Measurements from ENCODE around the gene CEP68.
"Not testable (repeated sequence)": the region's sequence is repeated elsewhere in the genome, so short reads cannot be mapped to it uniquely, and the experiment has no call there.

The CEP68 gene, protein sequence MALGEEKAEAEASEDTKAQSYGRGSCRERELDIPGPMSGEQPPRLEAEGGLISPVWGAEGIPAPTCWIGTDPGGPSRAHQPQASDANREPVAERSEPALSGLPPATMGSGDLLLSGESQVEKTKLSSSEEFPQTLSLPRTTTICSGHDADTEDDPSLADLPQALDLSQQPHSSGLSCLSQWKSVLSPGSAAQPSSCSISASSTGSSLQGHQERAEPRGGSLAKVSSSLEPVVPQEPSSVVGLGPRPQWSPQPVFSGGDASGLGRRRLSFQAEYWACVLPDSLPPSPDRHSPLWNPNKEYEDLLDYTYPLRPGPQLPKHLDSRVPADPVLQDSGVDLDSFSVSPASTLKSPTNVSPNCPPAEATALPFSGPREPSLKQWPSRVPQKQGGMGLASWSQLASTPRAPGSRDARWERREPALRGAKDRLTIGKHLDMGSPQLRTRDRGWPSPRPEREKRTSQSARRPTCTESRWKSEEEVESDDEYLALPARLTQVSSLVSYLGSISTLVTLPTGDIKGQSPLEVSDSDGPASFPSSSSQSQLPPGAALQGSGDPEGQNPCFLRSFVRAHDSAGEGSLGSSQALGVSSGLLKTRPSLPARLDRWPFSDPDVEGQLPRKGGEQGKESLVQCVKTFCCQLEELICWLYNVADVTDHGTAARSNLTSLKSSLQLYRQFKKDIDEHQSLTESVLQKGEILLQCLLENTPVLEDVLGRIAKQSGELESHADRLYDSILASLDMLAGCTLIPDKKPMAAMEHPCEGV

DNA sequence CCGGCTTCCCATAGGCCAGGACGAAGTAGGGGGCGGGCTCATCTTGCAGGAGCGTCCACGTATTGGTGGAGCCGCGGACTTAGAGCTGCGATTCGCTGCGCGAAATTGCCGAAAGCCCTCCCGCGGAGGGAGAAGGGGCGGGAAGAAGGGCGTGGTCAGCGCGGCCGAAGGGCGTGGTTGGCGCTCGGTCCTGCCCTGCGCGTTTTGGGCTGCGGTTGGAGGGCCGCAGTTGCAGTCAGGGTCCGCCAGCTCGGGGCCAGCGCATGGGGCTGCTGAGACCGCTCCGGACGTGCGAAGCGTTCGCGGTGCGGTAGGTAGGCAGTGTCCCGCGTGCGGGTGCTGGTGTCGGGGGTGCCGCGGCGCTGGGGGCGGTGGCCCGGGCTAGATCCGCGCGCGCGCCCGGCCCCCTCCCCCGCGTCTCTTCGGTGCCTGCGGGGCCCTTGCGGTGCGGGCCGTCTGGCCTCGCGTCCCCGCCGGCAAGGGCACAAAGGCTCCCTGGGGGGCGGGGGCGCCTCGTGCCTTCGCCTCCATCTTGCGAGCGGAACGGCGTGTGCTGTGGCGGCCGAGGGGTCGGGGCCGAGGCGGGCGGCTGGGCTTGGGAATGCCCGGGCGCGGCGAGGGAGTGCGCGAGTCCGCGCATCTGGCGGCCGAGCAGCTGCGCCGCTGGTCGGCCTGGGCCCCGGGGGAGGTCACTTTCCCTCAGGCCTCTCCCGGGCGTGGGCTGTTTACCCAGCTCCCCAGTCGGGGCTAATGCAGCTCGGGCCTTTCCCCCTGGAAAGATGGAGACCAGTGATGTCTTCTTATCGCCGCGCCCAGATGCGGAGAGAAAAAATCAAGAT lies at the start of gene CEP68:
TSS of gene CEP68 (plus strand) at position 202 of the 839 bp plus-strand sequence. CDS start 13,029 bp downstream, outside the sequence.
- peak; percentile 98 to 99 (median 98) for DNase-seq

DNA sequence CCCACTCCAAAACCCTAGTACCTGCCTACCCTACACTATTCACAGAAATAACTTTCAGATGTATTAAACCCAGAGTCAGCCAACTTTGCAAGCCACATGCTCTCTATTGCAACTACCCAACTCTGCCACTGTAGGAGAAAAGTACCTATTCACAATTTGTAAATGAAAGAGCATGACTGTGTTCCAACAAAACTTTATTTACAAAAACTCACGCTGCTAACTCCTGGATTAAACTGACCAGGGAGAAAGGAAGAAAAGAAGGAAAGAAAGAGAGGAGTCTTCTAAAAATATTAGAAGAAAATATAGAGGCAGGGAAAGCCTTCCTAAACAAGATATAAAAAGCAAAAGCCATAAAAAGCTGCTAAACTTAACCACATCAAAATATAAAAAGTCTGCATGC lies 42.4 kb upstream of the CEP68 start:
- no peak for DNase-seq

DNA sequence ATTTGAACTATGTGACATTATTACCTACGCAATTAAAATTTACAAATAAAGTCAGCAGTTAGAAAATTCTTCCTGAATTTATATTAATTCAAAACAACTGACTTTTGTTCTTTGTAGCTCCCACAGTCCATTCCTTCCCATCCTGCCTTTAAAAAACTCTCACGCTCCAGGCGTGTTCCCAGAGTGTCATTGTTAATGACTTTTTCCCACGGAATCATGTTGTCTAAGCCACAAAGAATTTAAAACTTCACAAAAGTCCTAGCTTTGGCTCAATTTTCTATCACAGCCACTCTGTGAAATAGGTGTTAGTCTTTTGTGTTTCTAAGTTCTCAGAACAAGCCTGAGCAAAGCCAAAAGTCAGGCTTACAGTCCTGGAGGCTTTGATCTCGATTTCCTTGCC lies 40.5 kb upstream of the CEP68 start:
- DNase-seq: no peak

DNA sequence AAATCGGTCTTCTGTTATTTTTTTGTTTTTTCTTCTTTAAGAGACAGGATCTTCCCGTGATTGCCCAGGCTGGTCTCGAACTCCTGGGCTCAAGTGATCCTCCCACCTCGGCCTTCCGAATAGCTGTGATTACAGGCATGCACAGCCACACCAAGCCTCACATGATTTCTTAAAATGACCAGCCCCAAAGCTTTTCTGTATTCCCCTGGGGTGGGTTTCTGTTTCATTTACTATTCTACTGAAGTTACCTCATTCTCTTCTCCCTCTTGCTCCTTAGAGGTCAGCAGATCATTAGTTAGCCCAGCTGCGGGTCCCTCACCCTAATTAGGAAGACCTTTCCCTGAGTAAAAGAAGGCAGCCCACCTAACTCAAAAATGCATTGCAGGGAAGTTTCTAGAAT lies 39.4 kb upstream of the CEP68 start:
- peak; percentile 49 to 87 (median 64) for DNase-seq

DNA sequence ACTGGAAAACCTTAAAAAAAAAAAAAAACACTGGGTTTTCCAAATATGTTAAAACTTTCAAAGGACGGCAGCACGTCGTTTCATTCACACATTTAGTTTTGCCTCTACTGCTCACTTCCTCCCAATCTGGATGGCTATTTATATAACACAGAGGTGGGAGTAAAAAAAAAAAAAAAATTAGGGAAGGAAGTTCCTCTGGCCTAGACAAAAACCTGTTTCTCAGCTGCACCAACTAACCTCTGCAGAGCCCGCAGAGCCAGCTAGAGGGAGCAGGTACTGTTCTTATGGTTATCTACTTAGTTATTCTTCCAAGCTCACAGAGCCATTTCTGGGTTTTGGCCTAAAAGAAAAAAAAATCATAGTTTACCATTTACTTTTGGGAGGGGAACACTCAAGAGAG lies 38.9 kb upstream of the CEP68 start:
- DNase-seq: peak; percentile 70 to 88 (median 76)

DNA sequence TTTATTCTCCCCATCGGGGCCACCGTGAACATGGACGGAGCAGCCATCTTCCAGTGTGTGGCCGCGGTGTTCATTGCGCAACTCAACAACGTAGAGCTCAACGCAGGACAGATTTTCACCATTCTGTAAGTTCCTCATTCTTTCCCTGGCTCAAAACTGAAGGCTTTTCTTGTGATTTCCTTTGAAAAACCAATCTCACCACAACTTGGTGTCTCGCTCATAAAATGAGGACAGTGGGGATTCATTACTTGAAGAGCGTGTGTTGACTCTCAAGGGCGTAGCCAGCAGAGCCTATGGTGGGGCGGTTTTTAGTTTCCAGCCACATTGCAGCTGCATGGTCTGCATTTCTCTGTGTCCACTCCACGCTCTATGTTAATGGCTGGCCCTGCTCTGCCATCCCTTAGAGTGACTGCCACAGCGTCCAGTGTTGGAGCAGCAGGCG lies 38.1 kb upstream of the CEP68 start:
- peak; percentile 85 to 90 (median 88) for DNase-seq

DNA sequence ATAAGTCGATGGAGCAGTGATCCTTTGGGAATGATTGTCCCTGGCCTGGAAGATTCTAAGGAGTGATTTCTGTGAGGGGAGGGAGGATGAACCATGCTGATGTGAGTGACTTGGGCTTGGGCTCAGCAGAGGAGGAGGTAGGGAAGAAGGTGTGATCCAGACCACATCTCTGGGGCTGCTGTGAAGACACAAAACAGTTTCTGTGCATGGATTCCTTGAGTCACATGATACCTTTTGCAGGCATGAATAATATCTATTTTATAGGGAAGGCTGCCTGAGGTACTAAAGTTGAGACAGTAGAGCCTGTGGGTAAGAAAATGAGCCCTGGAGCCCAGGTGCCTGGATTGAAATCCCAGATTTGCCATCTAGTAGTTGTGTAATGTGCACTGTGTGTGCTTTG lies 37.2 kb upstream of the CEP68 start:
- no peak for DNase-seq

DNA sequence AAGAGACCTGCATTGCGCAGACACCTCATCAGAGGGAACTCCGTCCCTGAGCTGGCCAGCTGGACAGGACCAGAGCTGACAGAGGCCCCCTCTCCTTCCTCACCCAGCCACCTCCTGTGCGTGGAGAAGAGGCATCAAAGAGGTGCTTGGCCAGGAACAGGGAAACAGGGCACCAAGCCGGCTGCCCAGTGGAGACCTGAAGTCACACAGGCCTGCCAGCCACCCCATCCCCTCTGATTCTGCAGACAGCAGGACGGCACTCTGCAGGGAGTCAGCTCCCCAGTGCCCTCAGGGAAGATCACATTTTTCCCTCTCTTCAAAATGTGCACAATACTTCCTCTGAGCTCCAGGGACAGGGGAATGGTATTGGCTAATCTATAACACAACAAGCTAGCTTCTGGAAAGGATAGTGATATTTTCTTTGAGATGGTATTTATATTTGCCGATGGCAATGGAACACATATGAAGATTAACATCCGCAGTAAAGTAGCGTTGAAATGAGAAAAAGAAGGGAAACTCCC lies 36.5 kb upstream of the CEP68 start:
- no peak for DNase-seq

DNA sequence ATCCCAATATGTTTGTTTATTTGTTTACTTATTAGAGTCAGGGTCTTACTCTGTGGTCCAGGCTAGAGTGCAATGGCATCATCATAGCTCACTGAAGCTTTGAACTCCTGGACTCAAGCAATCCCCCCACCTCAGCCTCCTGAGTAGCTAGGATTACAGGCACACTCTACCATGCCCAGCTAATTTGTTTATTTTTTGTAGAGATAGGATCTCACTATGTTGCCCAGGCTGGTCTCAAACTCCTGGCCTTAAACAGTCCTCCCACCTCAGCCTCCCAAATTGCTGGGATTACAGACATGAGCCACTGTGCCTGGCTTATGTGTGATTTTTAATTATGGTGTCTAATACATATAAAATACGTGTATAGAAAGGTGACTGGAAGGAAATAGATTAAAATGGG lies 36.0 kb upstream of the CEP68 start:
- not testable (repeated sequence) for DNase-seq

DNA sequence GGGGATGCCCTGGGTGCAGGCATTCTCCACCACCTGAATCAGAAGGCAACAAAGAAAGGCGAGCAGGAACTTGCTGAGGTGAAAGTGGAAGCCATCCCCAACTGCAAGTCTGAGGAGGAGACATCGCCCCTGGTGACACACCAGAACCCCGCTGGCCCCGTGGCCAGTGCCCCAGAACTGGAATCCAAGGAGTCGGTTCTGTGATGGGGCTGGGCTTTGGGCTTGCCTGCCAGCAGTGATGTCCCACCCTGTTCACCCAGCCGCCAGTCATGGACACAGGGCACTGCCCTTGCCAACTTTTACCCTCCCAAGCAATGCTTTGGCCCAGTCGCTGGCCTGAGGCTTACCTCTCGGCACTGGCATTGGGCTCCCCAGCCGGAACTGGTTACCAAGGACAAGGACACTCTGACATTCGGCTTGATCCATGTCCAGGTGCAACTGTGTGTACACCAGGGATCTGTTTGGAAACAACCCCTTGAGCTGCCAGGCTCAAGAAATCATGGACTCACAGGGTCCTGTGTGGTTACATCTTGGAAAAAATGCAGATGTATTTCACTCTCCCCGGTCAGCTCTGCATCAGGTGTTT lies 35.2 kb upstream of the CEP68 start:
- DNase-seq: no peak

DNA sequence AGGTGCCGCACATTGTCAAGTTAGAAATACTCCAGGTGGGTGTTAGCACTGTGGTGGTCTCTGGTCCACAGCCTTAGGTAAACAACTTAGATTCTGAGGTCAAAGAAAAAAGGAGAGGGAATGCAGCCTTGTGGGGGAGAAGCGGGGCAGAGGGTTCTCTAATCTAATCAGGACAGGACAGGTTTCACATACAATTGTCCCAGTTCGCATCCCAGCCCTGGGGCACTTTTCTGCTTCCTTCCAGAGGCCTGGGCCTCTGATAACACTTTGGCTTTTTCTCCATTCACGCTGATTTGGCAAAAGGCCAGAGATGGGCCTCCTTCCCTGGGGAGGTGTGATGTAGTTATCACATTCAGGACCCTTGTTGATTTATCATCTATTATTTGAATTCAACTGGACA lies 34.5 kb upstream of the CEP68 start:
- no peak for DNase-seq

DNA sequence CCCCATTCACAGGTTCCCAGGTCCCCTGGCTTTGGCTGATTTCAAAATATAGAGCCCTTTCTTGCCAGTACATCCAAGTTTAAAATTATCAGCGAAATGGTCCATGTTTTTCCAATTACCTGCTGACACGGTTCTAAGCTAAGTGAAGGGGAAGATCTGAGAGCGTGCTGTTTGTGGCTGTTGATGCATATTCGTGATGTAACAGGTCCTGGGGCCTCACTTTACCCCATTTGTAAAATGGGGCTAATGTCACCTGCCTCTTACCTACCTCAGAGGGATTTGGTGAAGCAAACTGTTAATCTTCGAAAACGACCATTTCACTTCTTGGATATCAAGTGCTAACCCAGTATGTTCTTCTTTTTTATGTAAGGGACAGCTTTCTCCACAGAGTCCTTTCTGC lies 34.0 kb upstream of the CEP68 start:
- no peak for DNase-seq

DNA sequence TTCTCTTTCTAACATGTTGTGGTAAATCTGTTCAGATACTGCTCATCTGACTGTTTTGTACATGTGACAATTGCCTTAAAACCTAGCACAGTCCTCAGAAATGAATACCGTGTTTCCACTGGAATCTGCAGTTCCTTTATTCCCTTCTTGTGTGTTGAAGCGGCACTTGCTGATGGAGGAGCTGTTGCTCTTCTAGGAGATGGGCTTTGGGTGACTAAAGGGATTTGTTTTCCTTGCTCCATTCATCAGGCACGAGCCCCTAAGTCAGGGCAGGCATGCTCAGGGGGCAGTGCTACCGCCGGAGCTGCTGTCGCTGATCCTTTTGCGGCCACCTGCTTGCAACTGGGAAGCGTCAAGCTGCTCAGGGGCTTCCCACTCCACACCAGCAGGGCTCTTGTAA lies 32.5 kb upstream of the CEP68 start:
- no peak for DNase-seq

DNA sequence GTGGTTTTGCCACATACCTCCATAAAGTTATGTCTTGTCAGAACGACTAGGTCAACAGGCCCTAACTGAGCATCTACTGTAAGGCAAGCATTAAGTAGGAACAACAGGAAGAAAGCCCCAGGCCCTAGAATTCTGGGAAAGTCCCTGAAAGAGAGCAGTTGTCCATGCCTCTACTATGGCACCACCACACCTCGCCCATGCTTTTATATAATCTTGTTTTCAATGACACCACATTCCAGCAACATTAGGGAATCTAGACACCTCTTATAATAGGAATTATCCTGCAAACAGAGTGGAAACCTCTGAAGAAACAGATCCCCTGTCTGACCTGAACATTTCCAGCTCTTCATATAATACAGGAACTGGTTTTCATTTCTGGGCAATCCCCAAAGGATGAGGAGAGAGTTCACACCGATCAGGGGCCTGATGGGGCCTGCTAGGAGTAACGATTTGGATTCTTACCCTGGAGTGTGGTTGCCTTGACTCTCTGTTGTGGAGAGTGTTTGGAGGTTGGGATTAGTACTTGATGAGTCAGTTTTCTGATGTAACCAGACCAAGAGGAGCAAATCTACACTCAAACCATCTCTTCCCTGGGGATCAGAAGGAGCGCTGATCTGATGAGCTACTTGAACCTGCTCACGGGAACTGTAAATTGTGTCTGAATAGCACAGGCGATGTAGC lies 31.9 kb upstream of the CEP68 start:
- DNase-seq: peak in 2 of 3 donors; percentile 11 to 23

DNA sequence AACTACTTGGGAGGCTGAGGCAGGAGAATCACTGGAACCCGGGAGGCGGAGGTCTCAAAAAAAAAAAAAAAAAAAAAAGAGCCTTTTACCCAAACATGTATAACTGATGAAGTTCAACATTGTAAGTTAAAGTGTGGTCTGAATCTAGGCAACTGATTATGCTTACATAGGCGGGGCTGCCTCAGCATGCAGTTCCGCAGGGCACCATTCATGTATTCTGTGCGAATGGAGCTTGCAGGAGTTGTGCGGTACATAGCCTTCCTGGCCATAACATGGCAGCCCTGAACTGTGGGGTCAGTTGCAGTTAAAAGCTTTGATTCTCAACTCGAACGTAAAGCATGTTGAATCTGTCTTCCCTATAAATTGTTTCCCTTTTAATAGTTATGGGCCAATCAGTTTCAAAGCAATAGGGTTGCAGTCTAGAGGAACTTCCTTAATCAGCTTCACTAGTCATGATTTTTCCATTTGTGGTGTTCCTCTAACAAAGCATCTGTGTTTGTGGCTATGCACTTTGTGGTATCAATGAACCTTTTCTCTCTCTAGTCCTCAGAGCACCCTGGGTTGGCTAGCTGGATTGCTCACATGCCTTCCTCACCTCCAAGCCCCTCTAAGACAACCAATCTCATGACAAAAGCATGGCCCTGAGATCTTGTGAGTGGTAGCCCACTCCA lies 30.6 kb upstream of the CEP68 start:
- peak; percentile 55 to 84 (median 75) for DNase-seq

DNA sequence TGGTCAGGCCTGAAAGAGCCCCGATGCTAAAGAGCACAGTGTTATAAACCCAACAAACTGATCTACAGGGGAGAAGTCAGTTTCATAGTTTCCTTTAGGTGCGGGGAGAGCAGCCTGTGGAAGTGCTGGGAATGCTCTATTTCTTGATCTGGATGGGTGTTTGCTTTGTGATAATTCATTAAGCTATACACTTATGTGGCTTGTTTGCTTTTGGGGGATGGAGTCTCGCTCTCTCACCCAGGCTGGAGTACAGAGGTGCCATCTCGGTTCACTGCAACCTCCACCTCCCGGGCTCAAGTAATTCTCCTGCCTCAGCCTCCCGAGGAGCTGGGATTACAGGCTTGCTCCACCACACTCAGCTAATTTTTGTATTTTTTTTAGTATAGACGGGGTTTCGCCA lies 30.1 kb upstream of the CEP68 start:
- DNase-seq: no peak

DNA sequence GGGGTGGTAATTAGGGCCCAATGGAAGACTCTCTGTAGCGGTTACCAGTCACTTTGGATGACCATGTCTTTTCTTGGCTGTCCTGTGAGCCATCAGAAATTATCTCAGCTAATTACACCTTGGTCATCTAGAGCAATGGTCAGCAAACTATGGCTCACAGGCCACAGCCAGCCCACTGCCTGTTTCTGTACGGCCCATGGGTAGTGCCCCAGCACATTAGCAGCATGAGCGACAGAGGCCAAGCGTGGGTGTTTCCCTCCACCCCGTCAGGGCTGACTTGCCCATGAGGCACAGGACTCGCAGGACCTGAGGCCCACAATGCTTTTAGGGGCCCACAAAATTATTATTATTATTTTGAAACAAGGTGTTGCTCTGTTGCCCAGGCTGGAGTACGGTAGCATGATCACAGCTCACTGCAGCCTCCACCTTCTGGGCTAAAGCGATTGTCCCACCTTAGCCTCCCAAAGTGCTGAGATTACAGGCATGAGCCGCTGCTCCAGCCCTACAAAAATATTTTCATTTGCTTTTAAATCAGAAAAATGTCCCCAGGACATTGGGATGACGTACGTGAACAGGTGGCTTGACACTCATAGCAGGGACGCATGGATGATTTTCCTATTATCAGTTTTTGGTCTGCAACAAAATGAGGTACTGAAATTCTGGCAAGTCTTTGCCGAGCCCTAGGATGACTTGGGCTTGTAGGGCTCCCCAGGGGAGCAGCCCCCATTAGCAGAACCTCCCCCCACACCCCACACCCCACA lies 29.3 kb upstream of the CEP68 start:
- DNase-seq: peak in 1 of 3 donors; percentile 12

DNA sequence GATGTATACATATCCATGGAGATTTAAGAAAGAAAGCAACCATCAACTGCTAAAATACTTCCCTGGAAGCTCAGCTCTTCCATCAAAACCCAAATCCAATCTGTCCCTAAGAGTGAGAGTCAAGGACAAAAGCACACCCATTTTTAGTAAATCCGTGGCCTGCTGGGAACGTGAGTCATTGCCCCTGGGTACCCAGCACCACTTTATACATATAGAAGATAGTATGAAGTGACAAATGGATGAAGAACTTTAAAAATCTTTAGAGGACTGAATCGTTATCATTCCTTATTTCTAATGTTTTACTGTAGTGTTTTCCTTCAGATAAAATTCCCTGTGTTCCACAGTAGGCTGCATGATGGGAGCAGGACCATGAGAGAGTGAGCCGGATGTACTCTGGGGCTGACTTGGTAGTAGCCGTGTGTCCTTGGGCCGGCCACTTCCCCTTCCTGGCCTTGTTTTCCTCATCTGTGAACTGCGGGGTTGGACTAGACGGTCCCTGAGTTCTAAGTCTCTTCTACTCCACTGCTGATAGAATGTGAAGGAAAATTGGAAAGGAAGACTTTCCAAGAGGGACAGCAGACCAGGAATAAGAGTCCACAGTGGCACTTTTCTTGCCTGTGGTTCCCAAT lies 28.5 kb upstream of the CEP68 start:
- DNase-seq: peak; percentile 40 to 49 (median 49)

DNA sequence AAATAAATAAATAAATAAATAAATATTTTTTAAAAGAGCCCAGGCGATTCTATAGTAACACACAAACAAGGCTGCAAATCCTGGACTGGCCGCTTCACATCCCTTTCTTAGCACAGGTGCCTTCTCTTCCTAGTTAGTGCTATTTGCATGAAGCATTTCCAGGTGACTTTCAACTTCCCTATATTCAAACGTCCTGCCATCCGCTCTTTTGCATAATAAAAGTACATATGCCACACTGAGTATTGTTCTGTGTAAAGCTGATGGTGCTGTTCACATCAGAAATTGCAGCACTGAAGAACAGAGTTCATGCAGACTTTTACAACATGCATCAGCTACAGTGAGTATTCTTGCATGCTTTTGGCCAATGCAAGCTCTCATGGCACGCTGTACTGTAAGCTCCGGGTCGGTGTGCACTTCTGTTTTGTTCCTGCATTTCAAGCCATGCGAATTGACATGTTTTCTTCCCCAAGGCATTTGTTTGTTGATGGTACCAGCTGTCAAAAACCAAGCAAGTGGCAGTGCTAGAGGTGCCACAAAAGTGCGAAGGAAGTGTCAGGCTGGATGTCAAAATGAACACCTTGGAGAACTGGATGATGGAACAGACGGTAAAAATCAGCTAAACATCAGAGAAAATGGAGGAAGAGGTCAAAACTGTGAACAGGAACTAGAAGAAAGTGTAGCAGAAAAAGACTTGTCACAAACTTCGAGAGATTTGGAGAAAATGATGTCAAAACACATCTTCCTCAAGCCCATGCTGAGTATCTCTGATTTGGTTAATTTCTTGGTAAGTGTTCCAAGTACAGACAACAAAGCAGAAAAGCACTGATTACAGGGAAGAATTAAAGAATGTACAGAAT lies 25.5 kb upstream of the CEP68 start:
- no peak for DNase-seq
